ENCODE data around the gene GLT8D1.
"Not testable (repeated sequence)": the region's sequence is repeated elsewhere in the genome, so short reads cannot be mapped to it uniquely, and the experiment has no call there.

Gene GLT8D1

DNA sequence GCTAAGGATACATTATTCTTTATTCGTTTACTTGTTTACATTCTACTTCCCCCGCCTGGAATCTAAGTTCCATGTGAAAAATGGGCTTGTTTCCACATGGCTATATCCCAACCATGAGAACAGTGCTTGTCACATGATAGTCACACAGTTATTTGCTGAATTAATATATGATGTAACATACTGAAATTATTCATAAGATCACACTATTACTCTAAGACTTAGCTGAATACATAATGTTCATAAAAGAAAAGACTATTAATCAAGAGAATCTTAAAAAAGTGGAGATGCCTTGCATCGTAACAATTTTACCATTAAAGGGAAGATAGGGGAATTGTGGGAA, 26.4 kb downstream of the GLT8D1 start:
- DNase-seq, result no peak

DNA sequence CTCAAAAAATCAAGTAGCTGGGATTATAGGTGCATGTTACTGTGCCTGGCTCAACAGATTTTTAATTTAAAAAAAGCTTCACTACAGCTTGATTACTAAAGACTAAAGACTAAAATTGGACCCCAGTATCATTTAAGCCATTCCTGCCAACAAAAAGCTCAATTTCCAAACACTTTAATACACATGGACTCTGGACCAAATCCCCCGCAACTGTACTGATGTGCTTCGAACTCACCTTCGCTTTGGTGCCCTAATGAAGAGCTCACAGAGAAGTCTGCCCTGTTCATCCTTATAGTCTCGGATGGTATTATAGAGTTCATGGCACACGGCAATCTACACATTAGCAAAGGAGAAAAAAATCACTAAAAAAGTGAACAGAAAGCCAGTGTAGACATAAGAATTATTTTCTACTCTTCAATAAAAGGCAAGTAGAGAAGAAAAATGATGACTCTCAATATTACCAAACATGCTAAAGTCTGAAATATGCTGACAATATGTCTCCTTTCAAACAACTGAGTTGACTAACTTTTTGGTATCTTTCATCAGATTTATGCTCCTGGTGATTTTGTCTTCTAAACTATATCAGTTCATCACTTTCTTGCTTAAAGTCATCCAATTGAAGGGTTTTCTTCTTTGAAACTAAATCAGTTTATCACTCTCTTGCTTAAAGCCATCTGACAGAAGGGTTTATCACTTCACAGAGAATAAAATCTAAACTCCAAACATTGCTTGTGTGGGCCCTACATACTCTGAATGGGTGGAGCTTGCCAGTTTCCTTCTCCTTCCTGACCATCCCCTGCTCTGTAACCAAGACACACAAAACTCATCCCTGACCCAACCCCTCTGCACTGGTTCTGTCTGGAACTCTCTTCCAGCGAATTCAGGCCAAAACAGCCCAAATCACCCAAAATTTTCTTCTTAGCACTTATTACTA, 27.1 kb downstream of the GLT8D1 start:
- DNase-seq, result no peak

DNA sequence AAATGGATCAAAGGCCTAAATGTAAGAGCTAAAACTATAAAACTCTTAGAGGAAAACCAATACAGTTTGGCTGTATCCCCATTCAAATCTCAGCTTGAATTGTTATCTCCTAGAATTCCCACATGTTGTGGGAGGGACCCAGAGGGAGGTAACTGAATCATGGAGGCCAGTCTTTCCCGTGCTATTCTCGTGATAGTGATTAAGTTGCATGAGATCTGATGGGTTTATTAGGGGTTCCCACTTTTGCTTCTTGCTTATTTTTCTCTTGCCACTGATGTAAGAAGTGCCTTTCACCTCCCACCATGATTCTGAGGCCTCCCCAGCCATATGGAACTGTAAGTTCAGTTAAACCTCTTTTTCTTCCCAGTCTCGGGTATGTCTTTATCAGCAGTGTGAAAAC, 29.4 kb downstream of the GLT8D1 start:
- DNase-seq, result not testable (repeated sequence)

DNA sequence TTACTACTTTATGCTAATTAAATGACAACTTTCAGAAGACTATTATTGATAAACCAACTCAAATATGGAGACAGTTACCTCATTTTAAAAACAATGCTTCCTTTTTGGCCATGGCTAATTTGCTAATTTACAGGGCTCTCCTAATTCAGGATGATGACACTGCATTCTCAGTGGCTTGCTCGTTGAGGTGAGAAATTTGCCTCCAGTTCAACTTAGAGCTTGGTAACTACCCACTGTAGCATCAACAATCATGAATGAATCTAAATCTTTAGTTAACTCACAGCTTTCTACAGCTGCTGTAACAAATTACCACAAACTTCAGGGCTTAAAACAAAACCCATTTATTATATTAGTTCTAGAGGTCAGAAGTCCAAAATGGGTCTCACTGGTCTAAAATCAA, 33.9 kb downstream of the GLT8D1 start:
- DNase-seq, result no peak

DNA sequence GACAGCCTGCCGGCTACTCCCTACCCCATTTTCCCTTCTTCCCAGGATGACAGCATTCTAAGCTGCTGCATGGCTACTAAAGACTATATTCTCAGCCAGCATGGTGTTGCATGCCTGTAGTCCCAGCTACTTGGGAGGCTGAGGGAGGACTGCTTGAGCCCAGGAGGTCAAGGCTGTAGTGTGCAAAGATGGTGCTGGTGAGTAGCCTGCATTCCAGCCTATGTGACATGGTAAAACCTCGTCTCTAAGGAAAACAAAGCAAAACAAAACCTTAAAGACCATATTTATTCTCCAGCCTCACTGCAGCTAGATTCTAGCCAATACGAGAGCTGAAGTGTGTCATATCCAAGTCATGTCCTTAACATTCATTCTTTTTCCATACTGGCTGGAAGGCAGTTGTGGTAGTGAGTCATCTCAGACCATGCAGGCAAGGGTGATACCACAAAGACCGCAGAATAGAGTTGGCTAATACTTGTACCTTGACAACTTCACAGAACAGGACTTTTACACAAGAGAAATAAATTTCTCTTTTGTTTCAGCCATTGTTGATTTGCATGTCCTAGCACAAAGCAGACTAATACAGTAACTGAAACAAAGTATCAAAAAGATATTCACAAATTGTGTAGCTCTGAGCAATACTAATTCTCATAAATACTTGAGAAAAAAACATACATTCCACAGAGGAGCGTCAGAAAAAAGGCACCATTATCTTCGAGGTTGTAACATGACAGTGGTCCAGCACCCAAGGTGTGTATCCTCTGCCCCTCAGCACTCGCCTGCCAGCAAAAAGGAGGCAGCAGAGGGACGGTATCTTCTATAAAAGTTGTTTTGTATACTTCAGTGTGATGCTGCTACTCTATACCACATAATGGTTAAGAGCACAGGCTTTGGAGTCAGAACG, 34.7 kb downstream of the GLT8D1 start:
- DNase-seq, result peak; percentile 46

DNA sequence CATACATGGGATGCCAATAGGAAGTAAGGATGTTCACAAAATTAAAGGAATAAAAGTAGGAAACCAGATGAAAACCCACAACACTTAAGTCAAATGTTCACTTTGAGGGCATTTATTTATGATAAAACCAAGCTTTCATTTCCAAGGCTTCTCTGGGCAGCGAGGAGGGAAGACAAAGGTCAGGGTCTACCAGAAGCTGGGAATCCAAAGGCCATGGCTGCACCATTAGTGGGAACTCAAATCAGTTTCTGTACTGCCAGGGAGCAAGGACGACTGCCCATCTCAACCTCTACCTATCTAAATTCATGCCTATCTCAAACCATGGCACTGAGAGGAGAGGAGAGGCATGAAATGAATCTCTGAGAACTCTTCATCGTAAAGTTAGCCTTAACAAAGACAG, 42.5 kb downstream of the GLT8D1 start:
- no peak for DNase-seq

DNA sequence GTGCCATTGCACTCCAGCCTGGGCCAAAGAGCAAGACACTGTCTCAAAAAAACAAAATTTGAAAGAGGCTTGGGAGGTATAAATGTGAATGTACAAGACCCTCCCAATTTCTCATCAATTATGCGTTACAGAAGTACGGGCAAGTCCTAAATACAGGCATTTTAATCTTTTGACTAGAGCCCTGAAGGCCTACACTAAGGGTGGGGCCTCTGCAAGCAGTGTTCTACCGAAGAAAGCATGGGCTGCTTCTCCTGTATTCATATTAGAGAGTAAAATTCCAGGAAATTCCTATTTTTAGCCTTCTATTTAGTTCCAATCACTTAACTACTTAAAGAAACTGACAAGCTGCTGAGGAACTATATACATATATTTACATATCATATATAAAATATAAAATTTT, 45.5 kb downstream of the GLT8D1 start:
- no peak for DNase-seq

DNA sequence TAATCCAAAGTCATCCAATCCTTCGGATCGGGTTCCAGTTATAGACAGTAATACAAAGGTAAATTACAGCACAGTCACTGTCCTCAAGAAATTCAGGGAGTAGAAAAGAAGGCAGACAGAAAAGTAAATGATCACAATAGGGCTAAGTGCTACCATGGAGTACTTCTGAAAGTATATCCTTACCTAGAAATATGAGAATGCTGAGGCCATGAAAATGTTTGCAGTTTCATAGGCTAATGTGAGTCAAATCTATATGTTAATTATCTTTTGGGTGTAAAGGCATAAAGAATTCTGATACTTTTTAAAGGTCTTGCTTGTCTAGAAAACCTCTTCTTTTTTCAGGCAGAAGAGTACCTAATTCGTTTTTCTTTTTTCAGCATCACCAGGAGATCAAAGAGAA, 49.7 kb downstream of the GLT8D1 start:
- DNase-seq, result no peak

DNA sequence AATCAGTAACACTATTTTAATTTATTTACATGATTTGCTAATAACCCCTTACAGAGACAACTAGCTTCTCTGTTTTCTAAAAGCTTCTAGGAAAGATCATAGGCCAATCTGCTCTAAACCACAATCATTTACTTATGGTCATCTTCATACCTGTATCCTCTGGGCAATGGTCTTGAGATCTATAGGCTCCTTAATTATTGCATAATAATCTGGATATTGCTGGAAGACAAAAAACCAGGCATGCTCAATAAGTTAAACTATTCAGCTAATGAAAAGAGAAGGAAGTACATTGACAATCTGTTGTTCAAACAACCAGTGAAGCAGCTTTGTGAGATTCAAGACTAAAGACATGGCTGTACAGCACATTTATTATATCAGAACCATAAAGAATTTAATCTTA, 54.0 kb downstream of the GLT8D1 start:
- no peak for DNase-seq

DNA sequence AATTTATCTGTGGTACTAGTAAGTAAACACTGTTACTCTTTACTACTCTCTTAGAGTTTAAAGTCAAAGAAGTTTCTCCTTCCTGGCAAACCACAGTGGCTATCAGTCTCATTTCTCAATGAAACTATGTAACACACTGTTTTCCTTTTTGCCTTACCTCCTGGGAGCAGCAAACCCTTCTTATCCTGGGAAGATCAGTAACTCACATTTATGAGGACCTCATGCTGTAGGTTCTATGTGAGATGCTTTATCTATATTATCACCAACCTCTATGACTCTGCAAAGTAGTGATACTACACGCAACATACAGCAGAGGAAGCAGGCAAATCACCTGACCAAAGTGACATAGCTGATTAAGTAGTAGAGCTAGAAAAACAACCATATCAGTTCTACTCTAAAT, 55.2 kb downstream of the GLT8D1 start:
- no peak for DNase-seq

DNA sequence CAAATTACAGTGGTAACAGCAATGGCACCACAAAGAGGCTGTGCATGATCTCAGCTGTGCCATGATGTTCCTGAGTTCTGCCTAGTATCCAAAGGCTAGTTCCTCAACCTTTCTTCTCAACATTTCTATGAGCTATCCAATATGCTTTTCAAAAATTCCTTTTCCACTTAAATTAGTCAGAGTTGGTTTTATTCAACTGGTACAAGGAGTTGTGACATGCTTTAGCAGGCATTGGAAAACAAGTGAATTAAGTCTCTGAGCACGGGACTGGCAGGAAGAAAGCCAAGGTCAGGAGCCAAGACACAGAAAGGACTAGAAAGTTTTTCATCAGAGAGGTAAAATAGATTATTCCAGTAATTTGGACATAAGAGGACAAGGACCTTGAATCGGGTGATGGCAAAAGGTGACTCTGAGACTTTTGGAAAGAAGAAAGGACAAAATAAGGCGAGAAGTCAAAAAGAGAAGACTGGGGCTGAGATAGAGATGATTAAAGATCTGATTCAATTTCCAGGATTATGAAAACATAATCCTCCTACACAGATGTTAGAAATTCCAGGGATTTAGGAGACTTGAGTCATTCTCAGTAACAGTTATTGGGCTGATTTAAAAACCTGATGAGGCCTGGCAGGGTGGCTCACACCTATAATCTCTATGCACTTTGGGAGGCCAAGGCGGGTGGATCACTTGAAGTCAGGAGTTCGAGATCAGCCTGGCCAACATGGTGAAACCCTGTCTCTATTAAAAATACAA, 56.0 kb downstream of the GLT8D1 start:
- DNase-seq, result no peak

DNA sequence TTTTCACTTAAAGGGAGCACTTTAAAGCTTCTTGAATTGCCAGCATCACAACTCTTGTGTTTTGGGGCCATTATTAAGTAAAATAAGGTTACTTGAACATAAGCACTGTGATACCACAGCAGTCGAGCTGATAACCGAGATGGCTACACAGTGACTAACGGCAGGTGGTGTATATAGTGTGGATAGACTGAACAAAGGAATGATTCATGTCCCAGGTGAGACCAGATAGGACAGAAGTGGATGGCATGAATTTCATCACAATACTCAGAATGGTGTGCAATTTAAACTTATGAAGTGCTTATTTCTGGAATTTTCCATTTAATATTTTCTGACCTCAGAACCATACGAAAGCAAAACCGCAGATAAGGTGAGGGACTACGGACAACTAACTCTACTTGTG, 60.0 kb downstream of the GLT8D1 start:
- DNase-seq, result no peak

Data from CD4-positive, alpha-beta T cell treated with Interleukin-17A for 1 hour (primary cell).